B cell (primary cell): ENCODE measurements around the gene CFD.

ENCODE experiments used
- CTCF ChIP-seq: fragments of 200-600 bp; IDR thresholded peaks from one replicate; pipeline ENCODE4 v1.8.0; 2022; ENCODE audit warnings: antibody characterized with exemption, mild to moderate bottlenecking
- EZH2 ChIP-seq: IDR thresholded peaks from 2 replicates; pipeline ENCODE4 v1.6.1; 2012; ENCODE audit warnings: borderline replicate concordance, low read depth, mild to moderate bottlenecking, moderate library complexity, low read length; ENCODE audit not compliant: insufficient read depth, poor library complexity, severe bottlenecking

GRCh38 chr19:823565-824121 is 35.8 kb upstream of the CFD start:
- TF ChIP-seq CTCF (no peak), EZH2 (no peak)
